ENCODE data around the gene SYMPK.

DNA sequence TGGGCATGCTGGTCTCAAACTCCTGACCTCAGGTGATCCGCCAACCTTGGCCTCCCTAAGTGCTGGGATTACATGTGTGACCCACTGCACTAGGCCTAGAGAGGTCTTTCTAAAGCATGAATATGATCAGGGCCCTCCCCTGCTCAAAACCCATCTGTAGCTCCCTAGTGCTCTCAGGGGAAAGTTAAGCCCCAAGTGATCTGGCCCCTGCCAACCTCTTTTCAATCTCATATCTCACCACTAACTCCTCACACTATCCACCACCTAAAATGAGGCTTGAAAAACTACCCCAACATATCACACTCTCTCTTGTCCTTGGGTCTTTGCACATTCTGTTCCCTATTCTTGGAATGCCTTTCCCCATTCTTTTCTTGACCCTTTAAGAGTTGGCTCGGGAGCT, 68.3 kb downstream of the SYMPK start:
- TF ChIP-seq EZH2 (IDR thresholded peaks at IDR 0.05) (no peak), POLR2AphosphoS5 (IDR thresholded peaks at IDR 0.05; ENCODE audit: borderline replicate concordance, low read depth, low read length) (no peak)

Data from SK-N-MC (cell line).